Common myeloid progenitor, CD34-positive (primary cell): ENCODE results near the gene TPM2.

Experiments used
- CTCF ChIA-PET: fragments of 350-600 bp; sonication (Branson Sonifier 250); formaldehyde crosslinking; loops from one replicate; lab custom pipeline; 2021; ENCODE audit warnings: antibody characterized with exemption; lab: Charles Lee
- POLR2A ChIA-PET: fragments of 350-600 bp; sonication (Branson Sonifier 250); formaldehyde crosslinking; loops from one replicate; lab custom pipeline; 2021; ENCODE audit warnings: antibody characterized with exemption; lab: Charles Lee
- DNase-seq, 3 donors: peaks; one replicate each; pipeline versions ENCODE4 v3.0.0 to v3.0.0-alpha.2; 2013
- H3K27ac ChIP-seq, 2 experiments: 1 replicate in 1 of 2; 2 replicates in 1 of 2; pipeline ENCODE4 v1.7.0; 2013; ENCODE audit warnings: inconsistent platforms in 2 of 2, low read length in 2 of 2, mild to moderate bottlenecking in 2 of 2, low read depth in 1 of 2, moderate library complexity in 1 of 2; ENCODE audit not compliant: severe bottlenecking in 2 of 2, insufficient read depth in 1 of 2, poor library complexity in 1 of 2
- H3K27me3 ChIP-seq, 5 experiments: replicated peaks in 2 of 5; 1 replicate in 3 of 5; 2 replicates in 2 of 5; pipeline versions ENCODE4 v1.6.1 to v1.7.0; 2013; ENCODE audit warnings: low read length in 4 of 5, mild to moderate bottlenecking in 2 of 5, moderate library complexity in 2 of 5, inconsistent platforms in 1 of 5; ENCODE audit not compliant: insufficient read depth in 5 of 5, control insufficient read depth in 4 of 5
- H3K36me3 ChIP-seq, 4 experiments: 1 replicate in 2 of 4; 2 replicates in 2 of 4; pipeline versions ENCODE4 v1.6.1 to v1.7.0; 2013; ENCODE audit warnings: low read length in 3 of 4, control low read depth in 1 of 4, mild to moderate bottlenecking in 1 of 4; ENCODE audit not compliant: control insufficient read depth in 4 of 4, insufficient read depth in 4 of 4
- H3K4me1 ChIP-seq, 4 experiments: 1 replicate in 3 of 4; 2 replicates in 1 of 4; pipeline versions ENCODE4 v1.6.1 to v1.7.1; 2013; ENCODE audit warnings: low read length in 3 of 4, mild to moderate bottlenecking in 3 of 4, control low read depth in 1 of 4, inconsistent platforms in 1 of 4, moderate library complexity in 1 of 4; ENCODE audit not compliant: control insufficient read depth in 4 of 4, insufficient read depth in 4 of 4; ENCODE audit errors: control extremely low read depth in 1 of 4
- H3K4me3 ChIP-seq, 7 experiments: 1 replicate in 4 of 7; 2 replicates in 3 of 7; pipeline versions ENCODE4 v1.5.1 to v1.7.0; 2013; ENCODE audit warnings: mild to moderate bottlenecking in 7 of 7, low read length in 6 of 7, moderate library complexity in 6 of 7, inconsistent platforms in 2 of 7, low read depth in 2 of 7, control low read depth in 1 of 7; ENCODE audit not compliant: insufficient read depth in 4 of 7, control insufficient read depth in 1 of 7; ENCODE audit errors: extremely low read depth in 1 of 7
- H3K9me3 ChIP-seq, 5 experiments: 1 replicate in 4 of 5; 2 replicates in 1 of 5; pipeline versions ENCODE4 v1.6.1 to v1.7.1; 2013; ENCODE audit warnings: low read length in 4 of 5, mild to moderate bottlenecking in 2 of 5, inconsistent platforms in 1 of 5, low read depth in 1 of 5, moderate library complexity in 1 of 5; ENCODE audit not compliant: control insufficient read depth in 4 of 5, insufficient read depth in 2 of 5; ENCODE audit errors: control extremely low read depth in 1 of 5
- WGBS: methylation state at CpG from one replicate; pipeline ENCODE4 v1.1.5; 2013; ENCODE audit not compliant: insufficient coverage; 5-methylcytosine and 5-hydroxymethylcytosine counted together

The TPM2 gene

GRCh38 chr9:35681341-35682002 is 8.3 kb downstream of the TPM2 start:
- Histone ChIP-seq H3K4me1 (no peaks in the 10 kb centered on the region), H3K9me3 (no peaks in the 10 kb centered on the region), H3K4me3 (no peak overlapping the region), H3K36me3 (peaks cover 0 to 34% (median 6%) of the 10 kb centered on the region in 4 experiments), H3K27me3 (no peaks in the 10 kb centered on the region), H3K27ac (no peak overlapping the region)
- ChIA-PET POLR2A (no interaction called here), CTCF (interaction anchor here (1.0 to 2.8 kb wide), 2 partner anchors 9 to 14 kb away, joined by 4 to 18 read pairs; no protein-coding TSS in a partner anchor)
- no peak for DNase-seq
- WGBS: 97% methylated on average over 3 of the region's 3 CpGs

- Histone ChIP-seq H3K36me3 (peaks cover 0 to 33% (median 5%) of the 10 kb centered on the region in 4 experiments), H3K9me3 (no peaks in the 10 kb centered on the region), H3K4me3 (no peak overlapping the region), H3K27ac (no peak overlapping the region), H3K27me3 (no peaks in the 10 kb centered on the region), H3K4me1 (peaks cover 0 to 7% (median 6%) of the 10 kb centered on the region in 4 experiments)
- 87% methylated on average over 11 of the region's 15 CpGs for WGBS
- ChIA-PET POLR2A (no interaction called here), CTCF (interaction anchor here (0.8 to 2.8 kb wide), 9 partner anchors 10 to 101 kb away, joined by 3 to 18 read pairs (median 4); partner anchors contain the start of gene CCDC107)
- no peak for DNase-seq
Observed at GRCh38 chr9:35680331-35681105, 9.2 kb downstream of the TPM2 start.

- peaks cover 0 to 12% (median 8%) of the 10 kb centered on the region in 4 experiments for H3K4me1 ChIP-seq
- ChIA-PET POLR2A (no interaction called here), CTCF (interaction anchor here (0.8 to 2.8 kb wide), 9 partner anchors 10 to 102 kb away, joined by 3 to 18 read pairs (median 4); partner anchors contain the start of gene CCDC107)
- 98% methylated on average over 8 of the region's 8 CpGs for WGBS
- no peaks in the 10 kb centered on the region for H3K27me3 ChIP-seq
- H3K27ac ChIP-seq: no peak overlapping the region
- no peak overlapping the region for H3K4me3 ChIP-seq
- peaks cover 0 to 26% (median 3%) of the 10 kb centered on the region in 4 experiments for H3K36me3 ChIP-seq
- H3K9me3 ChIP-seq: no peaks in the 10 kb centered on the region
- no peak for DNase-seq
Observed at GRCh38 chr9:35679766-35680330, 9.9 kb downstream of the TPM2 start.

GRCh38 chr9:35679091-35679490 is 10.6 kb downstream of the TPM2 start:
- peaks cover 0 to 12% (median 8%) of the 10 kb centered on the region in 4 experiments for H3K4me1 ChIP-seq
- WGBS: 100% methylated on average over 3 of the region's 5 CpGs
- H3K27me3 ChIP-seq: peaks cover 0 to 2% (median 0%) of the 10 kb centered on the region in 5 experiments
- H3K36me3 ChIP-seq: peaks cover 0 to 18% (median 3%) of the 10 kb centered on the region in 4 experiments
- POLR2A ChIA-PET: no interaction called here
- no peak for DNase-seq
- no peak overlapping the region for H3K27ac ChIP-seq
- CTCF ChIA-PET: interaction anchor here (1.5 to 2.8 kb wide), 3 partner anchors 12 to 21 kb away, joined by 3 to 18 read pairs (median 4); partner anchors contain the start of gene CCDC107
- H3K9me3 ChIP-seq: no peaks in the 10 kb centered on the region
- H3K4me3 ChIP-seq: no peak overlapping the region

- 9% methylated on average over 38 of the region's 51 CpGs for WGBS
- H3K4me3 ChIP-seq: peak overlapping the region; percentile 15 to 81 (median 47)
- no peaks in the 10 kb centered on the region for H3K9me3 ChIP-seq
- CTCF ChIA-PET: interaction anchor here (0.9 to 4.7 kb wide), 12 partner anchors 10 to 64 kb away, joined by 3 to 27 read pairs (median 4); partner anchors contain the start of genes ARHGEF39, SIT1 and TLN1
- no peak overlapping the region for H3K27ac ChIP-seq
- DNase-seq: peak; percentile 37 to 46 (median 46)
- peaks cover 0 to 12% (median 8%) of the 10 kb centered on the region in 4 experiments for H3K4me1 ChIP-seq
- H3K36me3 ChIP-seq: no peaks in the 10 kb centered on the region
- POLR2A ChIA-PET: interaction anchor here (0.6 to 0.8 kb wide), 2 partner anchors 18 to 19 kb away, joined by 3 read pairs; partner anchors contain the start of genes CCDC107 and RMRP
- peaks cover 0 to 4% (median 0%) of the 10 kb centered on the region in 5 experiments for H3K27me3 ChIP-seq
Observed at GRCh38 chr9:35675732-35676392, 13.9 kb downstream of the TPM2 start.

GRCh38 chr9:35675204-35675603 is 14.5 kb downstream of the TPM2 start:
- H3K36me3 ChIP-seq: no peaks in the 10 kb centered on the region
- ChIA-PET POLR2A (interaction anchor here (0.5 to 1.2 kb wide), 3 partner anchors 15 to 26 kb away, joined by 3 read pairs; partner anchors contain the start of genes CCDC107 and RMRP), CTCF (interaction anchor here (0.7 to 4.7 kb wide), 15 partner anchors 10 to 115 kb away, joined by 3 to 27 read pairs (median 3); partner anchors contain the start of genes ARHGEF39, SIT1 and TLN1)
- WGBS: 52% methylated on average over 13 of the region's 13 CpGs
- H3K4me3 ChIP-seq: peak overlapping the region in 6 of 7 experiments; percentile 13 to 81 (median 56)
- no peaks in the 10 kb centered on the region for H3K9me3 ChIP-seq
- no peak for DNase-seq
- peaks cover 0 to 4% (median 0%) of the 10 kb centered on the region in 5 experiments for H3K27me3 ChIP-seq
- peaks cover 0 to 12% (median 8%) of the 10 kb centered on the region in 4 experiments for H3K4me1 ChIP-seq
- no peak overlapping the region for H3K27ac ChIP-seq
